Measurements from ENCODE around the gene CAAP1.
"Not testable (repeated sequence)": the region's sequence is repeated elsewhere in the genome, so short reads cannot be mapped to it uniquely, and the experiment has no call there.

The CAAP1 gene

GRCh38 chr9:26828391-26828955, 64.1 kb downstream of the CAAP1 start:
- DNase-seq, result not testable (repeated sequence)

- no peak for DNase-seq
Observed at GRCh38 chr9:26814799-26815198, 77.8 kb downstream of the CAAP1 start.

- DNase-seq, result no peak
Observed at GRCh38 chr9:26813247-26813646, 79.4 kb downstream of the CAAP1 start.

GRCh38 chr9:26812217-26812616, 80.4 kb downstream of the CAAP1 start:
- no peak for DNase-seq

GRCh38 chr9:26811106-26811505, 81.5 kb downstream of the CAAP1 start:
- no peak for DNase-seq

- no peak for DNase-seq
Observed at GRCh38 chr9:26809795-26810194, 82.8 kb downstream of the CAAP1 start.

GRCh38 chr9:26807161-26807560, 85.4 kb downstream of the CAAP1 start:
- no peak for DNase-seq

- no peak for DNase-seq
Observed at GRCh38 chr9:26802921-26803320, 89.7 kb downstream of the CAAP1 start.

- DNase-seq, result no peak
Observed at GRCh38 chr9:26801772-26802171, 90.8 kb downstream of the CAAP1 start.

- no peak for DNase-seq
Observed at GRCh38 chr9:26800322-26800721, 92.3 kb downstream of the CAAP1 start.

- no peak for DNase-seq
Observed at GRCh38 chr9:26791274-26791673, 101.3 kb downstream of the CAAP1 start.
